Heart left ventricle (tissue), 16 donors: ENCODE measurements around the gene KANK4. TPM values are rescaled to one million over a fixed set of nuclear protein-coding genes. Genes with fewer than 3 reads are reported as not detected.
"Not testable (repeated sequence)": the region's sequence is repeated elsewhere in the genome, so short reads cannot be mapped to it uniquely, and the experiment has no call there.

Source experiments
- ATAC-seq, 4 donors: fragments of 200-7000 bp; cut with Tn5 transposase; one replicate each; pipeline ENCODE4 v1.9.1; 2020 to 2022; ENCODE audit warnings: moderate library complexity in 4 of 4, mild to moderate bottlenecking in 3 of 4, moderate number of reproducible peaks in 1 of 4
- DNase-seq, 5 donors: peaks; one replicate each; pipeline ENCODE4 v3.0.0-alpha.2; 2020
- H3K27ac ChIP-seq, 12 donors: fragments of 200-600 bp; sonication (generic) in 4 of 12; one replicate each; pipeline versions ENCODE4 v1.5.0 to v1.8.0; 2016 to 2022; ENCODE audit warnings: mild to moderate bottlenecking in 2 of 12
- H3K27me3 ChIP-seq, 9 donors: fragments of 200-600 bp; sonication (generic) in 2 of 9; one replicate each; pipeline versions ENCODE4 v1.5.1 to v1.8.0; 2016 to 2022; ENCODE audit warnings: mild to moderate bottlenecking in 3 of 9
- H3K36me3 ChIP-seq, 9 donors: fragments of 200-600 bp; sonication (generic) in 2 of 9; one replicate each; pipeline versions ENCODE4 v1.5.0 to v1.8.0; 2018 to 2022; ENCODE audit warnings: mild to moderate bottlenecking in 2 of 9
- H3K4me1 ChIP-seq, 12 donors: fragments of 200-600 bp; sonication (generic) in 4 of 12; one replicate each; pipeline versions ENCODE4 v1.5.0 to v1.8.0; 2016 to 2022; ENCODE audit warnings: mild to moderate bottlenecking in 3 of 12
- H3K4me3 ChIP-seq, 12 donors: fragments of 200-600 bp; sonication (generic) in 4 of 12; one replicate each; pipeline versions ENCODE4 v1.5.0 to v1.8.0; 2017 to 2022; ENCODE audit warnings: mild to moderate bottlenecking in 9 of 12, moderate library complexity in 4 of 12
- H3K9me3 ChIP-seq, 12 donors: fragments of 200-600 bp; sonication (generic) in 4 of 12; one replicate each; pipeline versions ENCODE4 v1.5.0 to v1.8.0; 2016 to 2022; ENCODE audit warnings: mild to moderate bottlenecking in 1 of 12
- CTCF ChIP-seq, 12 donors: fragments of 200-600 bp; sonication (generic) in 4 of 12; IDR thresholded peaks; one replicate each; pipeline versions ENCODE4 v1.5.0 to v1.8.0; 2018 to 2022; ENCODE audit warnings: antibody characterized with exemption in 12 of 12, mild to moderate bottlenecking in 5 of 12
- POLR2A ChIP-seq, 2 donors: fragments of 450-650 bp; IDR thresholded peaks; one replicate each; pipeline ENCODE4 v1.6.1; 2017; ENCODE audit warnings: antibody characterized with exemption in 2 of 2, mild to moderate bottlenecking in 2 of 2, moderate library complexity in 2 of 2
- WGBS, 4 donors: extraction: QIAGEN DNeasy Blood & Tissue Kit in 2 of 4; methylation state at CpG; one replicate each; pipeline versions ENCODE4 v1.1.5 to v1.1.7; 2013 to 2018; 5-methylcytosine and 5-hydroxymethylcytosine counted together
- intact Hi-C, 10 donors: fragments of 100-400 bp; cut with DNase I; formaldehyde crosslinking; loops; one replicate each; pipeline versions ENCODE4 v1.11.1 to v1.14.2; 2022
- polyA plus RNA-seq, 2 donors: library from polyadenylated mRNA; stranded (reverse); fragments of 200-250 nt; gene quantifications; one replicate each; pipeline ENCODE4 v1.2.3, GENCODE V29; 2013
- total RNA-seq, 9 donors: library from RNA; depleted of rRNA in 2 of 9; stranded (reverse); fragments of >200 nt in 2 of 9; fragmentation: NEBNext Ultra II Directional in 3 of 9; extraction: Animal tissue kit (Norgen Biotek cat#: 25700) in 3 of 9; gene quantifications; one replicate each; pipeline versions ENCODE4 v1.1.0 to v1.2.4, GENCODE V29; 2016 to 2023
- donor health status: ischemic (EF 13 %, LVEDD 7.1; RV severe dilation, severe dysfunction).
- donor health status: healthy with polysubstance abuse.
- donor health status: DM: no; HTN: yes; CAD: no.
- donor health status: DM: no; HTN: no; CAD: no.
- donor health status: ischemic (EF 25% LVEDD 6.9; RV normal size, moderate dysfunction).
- donor health status: ischemic (EF 25% LVEDD 5.7; RV mildly dilated, moderate dysfunction).
- donor health status: healthy.
- donor health status: DM: yes; HTN: yes; CAD: no.
- donor health status: ischemic (EF 35%, LVEDD 5.7; RV mildly dilated, moderate dysfunction).
- donor health status: nonischemic (EF 11% LVEDD 7.7; RV severe dilation, severe dysfunction).
- donor health status: DM: yes; HTN: yes; CAD: no.
- donor health status: PGD.
- donor health status: ischemic (EF 29% LVEDD 5.4; RV normal size, mild dysfunction).
- donor health status: nonischemic (EF 23%, LVEDD 6.1; RV moderate dilation, normal function).

KANK4 gene
- total and polyA plus RNA-seq, 11 donors = 0.05 to 4.3 (median 0.15) TPM; not detected in 1

GRCh38 chr1:62222321-62222720 lies 96.9 kb downstream of the KANK4 start:
- 82 to 96% (median 93%) methylated on average over 9 of the region's 9 CpGs for WGBS, 4 donors
- no peak overlapping the region for H3K4me3 ChIP-seq
- no peaks in the 10 kb centered on the region for H3K27me3 ChIP-seq
- TF ChIP-seq POLR2A (IDR thresholded peaks at IDR 0.05) (no peak), CTCF (IDR thresholded peaks at IDR 0.05) (no peak)
- ATAC-seq = no peak
- H3K9me3 ChIP-seq = no peaks in the 10 kb centered on the region
- no peak for DNase-seq
- H3K27ac ChIP-seq = no peak overlapping the region
- intact Hi-C loops = no loop called here
- H3K4me1 ChIP-seq = no peaks in the 10 kb centered on the region
- H3K36me3 ChIP-seq = no peaks in the 10 kb centered on the region

DNA sequence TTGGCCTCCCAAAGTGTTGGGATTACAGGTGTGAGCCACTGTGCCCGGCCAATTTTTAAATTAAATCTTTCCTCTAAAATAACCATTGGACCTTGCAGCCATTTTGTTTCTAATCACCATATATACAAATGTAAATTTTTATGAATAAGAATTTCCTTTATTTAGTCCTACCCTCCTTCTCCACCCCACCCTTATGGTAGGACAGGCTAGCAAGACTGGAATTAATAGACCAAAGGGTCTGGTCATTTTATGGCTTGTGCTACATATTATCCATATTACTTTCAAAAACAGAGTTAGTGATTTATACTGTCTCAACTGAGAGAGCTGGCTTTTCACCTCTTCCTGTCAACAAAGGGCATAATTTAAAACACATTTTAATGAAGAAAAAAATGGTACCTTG lies 98.1 kb downstream of the KANK4 start:
- DNase-seq (no peak), ATAC-seq (no peak)
- H3K4me3 ChIP-seq = no peak overlapping the region
- H3K9me3 ChIP-seq = no peaks in the 10 kb centered on the region
- WGBS, 4 donors = 92 to 100% (median 98%) methylated on average over 1 of the region's 1 CpG
- H3K27me3 ChIP-seq = no peaks in the 10 kb centered on the region
- no peaks in the 10 kb centered on the region for H3K36me3 ChIP-seq
- no peaks in the 10 kb centered on the region for H3K4me1 ChIP-seq
- TF ChIP-seq POLR2A (IDR thresholded peaks at IDR 0.05) = no peak
- no peak for TF ChIP-seq CTCF (IDR thresholded peaks at IDR 0.05)
- intact Hi-C loops = no loop called here
- no peak overlapping the region for H3K27ac ChIP-seq

- DNase-seq, H3K4me3 ChIP-seq, H3K4me1 ChIP-seq, H3K36me3 ChIP-seq, intact Hi-C loops, ATAC-seq, H3K27ac ChIP-seq, H3K27me3 ChIP-seq, H3K9me3 ChIP-seq: not testable (repeated sequence)
- WGBS, 4 donors = 88 to 94% (median 92%) methylated on average over 9 of the region's 9 CpGs
These were observed 98.8 kb downstream of the KANK4 start for GRCh38 chr1:62220456-62220855.

- ATAC-seq = no peak
- no peak for TF ChIP-seq POLR2A (IDR thresholded peaks at IDR 0.05)
- TF ChIP-seq CTCF (IDR thresholded peaks at IDR 0.05) = no peak
- 57 to 85% (median 72%) methylated on average over 2 of the region's 2 CpGs for WGBS, 4 donors
These were observed 100.6 kb downstream of the KANK4 start for GRCh38 chr1:62218604-62219003.

More at GRCh38 chr1:62218604-62219003, 100.6 kb downstream of the KANK4 start:
- H3K27ac ChIP-seq = no peak overlapping the region
- intact Hi-C loops = no loop called here
- H3K4me3 ChIP-seq = no peak overlapping the region
- no peaks in the 10 kb centered on the region for H3K4me1 ChIP-seq
- H3K27me3 ChIP-seq = no peaks in the 10 kb centered on the region
- H3K9me3 ChIP-seq = no peaks in the 10 kb centered on the region
- no peak for DNase-seq
- H3K36me3 ChIP-seq = no peaks in the 10 kb centered on the region
